ENCODE results near the gene RASA4.
"Not testable (repeated sequence)": the region's sequence is repeated elsewhere in the genome, so short reads cannot be mapped to it uniquely, and the experiment has no call there.

The RASA4 gene

DNA sequence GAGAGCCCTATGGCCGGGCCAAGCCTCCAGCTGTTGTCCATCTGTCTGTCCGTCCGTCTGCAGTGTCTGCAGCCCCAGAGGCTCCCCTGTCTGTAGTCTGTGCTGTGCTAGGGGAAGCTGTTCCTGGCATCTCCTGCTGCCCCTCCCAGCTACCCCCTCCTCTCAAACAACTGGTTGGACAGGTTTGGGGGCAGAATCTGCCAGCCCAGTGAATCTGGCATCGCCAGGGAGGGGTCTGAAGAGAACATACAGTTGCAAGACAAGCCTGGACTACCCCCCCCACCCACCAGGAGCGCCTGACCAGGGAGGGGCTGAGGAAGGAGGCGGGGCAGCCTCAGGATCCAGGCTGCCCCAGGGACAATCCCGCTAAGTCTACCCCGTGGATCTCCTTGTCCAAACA, 73.0 kb downstream of the RASA4 start, which contains the start of gene UPK3BL2:
UPK3BL2 (minus strand) TSS at position 101 of the 400 bp plus-strand sequence; CDS start at position 41, 60 bp downstream.
- not testable (repeated sequence) for H3K27ac ChIP-seq

DNA sequence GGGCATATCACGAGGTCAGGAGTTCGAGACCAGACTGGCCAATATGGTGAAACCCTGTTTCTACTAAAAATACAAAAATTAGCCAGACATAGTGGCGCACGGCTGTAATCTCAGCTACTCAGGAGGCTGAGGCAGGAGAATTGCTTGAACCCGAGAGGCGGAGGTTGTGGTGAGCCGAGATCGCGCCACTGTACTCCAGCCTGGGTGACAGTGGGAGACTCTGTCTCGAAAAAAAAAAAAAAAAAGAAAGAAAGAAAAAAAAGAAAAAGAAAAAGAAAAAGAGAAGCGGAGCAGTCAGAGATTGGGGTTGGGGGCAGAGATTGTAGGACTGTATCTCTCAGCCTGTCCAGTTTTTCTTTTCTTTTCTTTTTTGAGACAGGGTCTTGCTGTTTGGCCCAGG, 73.8 kb downstream of the RASA4 start:
- not testable (repeated sequence) for H3K27ac ChIP-seq

DNA sequence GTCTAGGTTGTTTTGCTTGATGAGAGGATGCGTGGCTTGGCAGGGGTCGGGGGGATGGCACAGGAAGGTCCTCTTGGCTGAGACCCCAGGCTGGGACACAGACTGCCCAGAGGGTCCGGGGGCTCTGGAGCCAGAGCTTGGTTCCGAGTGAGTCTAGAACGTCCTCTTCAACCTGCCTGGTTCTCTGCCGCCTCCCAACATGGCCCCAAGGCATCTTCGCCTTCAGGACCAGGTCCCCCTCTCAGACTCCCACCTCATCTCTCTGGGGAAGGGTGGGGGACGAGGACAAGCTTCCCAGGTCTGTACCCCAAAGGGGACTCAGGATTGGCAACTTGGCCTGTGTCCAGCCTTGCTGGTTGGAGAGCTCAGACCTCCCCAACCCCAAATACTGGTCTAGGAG, 74.5 kb downstream of the RASA4 start:
- H3K27ac ChIP-seq = not testable (repeated sequence)

DNA sequence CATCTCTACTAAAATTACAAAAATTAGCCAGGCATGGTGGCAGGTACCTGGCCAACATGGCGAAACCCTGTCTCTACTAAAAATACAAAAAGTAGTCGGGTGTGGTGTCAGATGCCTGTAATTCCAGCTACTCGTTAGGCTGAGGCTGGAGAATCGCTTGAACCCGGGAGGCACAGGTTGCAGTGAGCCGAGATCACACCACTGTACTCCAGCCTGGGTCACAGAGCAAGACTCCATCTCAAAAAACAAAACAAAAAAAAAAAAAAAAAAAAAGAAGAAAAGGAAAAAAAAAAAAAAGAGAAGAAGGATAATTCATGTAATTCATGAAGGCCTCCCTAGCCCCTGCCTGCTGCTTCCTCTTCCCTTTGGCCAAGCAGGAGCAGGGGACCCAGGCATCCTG, 76.0 kb downstream of the RASA4 start:
- not testable (repeated sequence) for H3K27ac ChIP-seq

- H3K27ac ChIP-seq = not testable (repeated sequence)
Measured at GRCh38 chr7:102535062-102535615, 81.4 kb downstream of the RASA4 start.

GRCh38 chr7:102532127-102532526, 84.4 kb downstream of the RASA4 start:
- not testable (repeated sequence) for H3K27ac ChIP-seq

DNA sequence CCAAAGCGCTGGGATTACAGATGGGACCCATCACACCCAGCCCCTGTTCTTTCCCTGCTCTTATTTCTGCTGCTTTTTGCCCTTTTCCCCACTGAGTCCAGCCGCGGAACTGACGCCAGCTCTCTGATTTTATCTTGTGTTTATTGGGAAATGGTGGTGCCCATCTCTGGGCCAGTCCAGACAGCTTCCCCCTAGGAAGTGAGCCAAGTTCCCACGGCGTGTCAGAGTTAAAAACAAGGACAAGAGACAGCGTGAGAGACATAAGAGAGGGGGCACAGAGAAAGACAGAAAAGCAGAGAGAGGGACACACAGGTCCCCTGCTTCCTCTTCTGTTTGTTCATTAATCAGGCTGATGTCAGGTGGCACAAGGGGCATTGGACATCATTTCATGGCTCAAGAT, 85.0 kb downstream of the RASA4 start:
- H3K27ac ChIP-seq = not testable (repeated sequence)

GRCh38 chr7:102527822-102528793, 88.4 kb downstream of the RASA4 start:
- not testable (repeated sequence) for H3K27ac ChIP-seq

- not testable (repeated sequence) for H3K27ac ChIP-seq
Measured at GRCh38 chr7:102527182-102527581, 89.4 kb downstream of the RASA4 start.

DNA sequence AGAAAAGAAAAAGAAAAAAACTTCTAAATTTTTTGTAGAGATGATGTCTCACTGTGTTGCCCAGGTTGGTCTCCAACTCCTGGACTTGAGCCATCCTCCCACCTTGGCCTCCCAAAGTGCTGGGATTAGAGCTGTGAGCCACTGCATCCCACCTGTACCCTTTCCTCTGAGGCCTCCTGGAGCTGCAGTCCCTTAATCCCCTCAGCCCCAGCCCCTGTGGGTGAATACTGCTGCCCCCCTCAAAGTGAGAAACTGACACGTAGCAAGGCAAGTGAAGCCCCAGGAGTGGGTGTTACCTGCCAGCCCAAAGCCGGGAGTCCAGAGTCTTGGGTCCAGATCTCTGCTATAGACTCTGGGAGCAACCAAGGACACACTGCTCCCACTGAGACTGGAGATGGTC, 91.8 kb downstream of the RASA4 start:
- not testable (repeated sequence) for H3K27ac ChIP-seq

All from 22Rv1 (cell line).